CD4-positive, alpha-beta T cell (primary cell): ENCODE data around the gene TAS1R1. TPM values are rescaled to one million over a fixed set of nuclear protein-coding genes. Genes with fewer than 3 reads are reported as not detected.

Experiments
- ATAC-seq: fragments of 200-7000 bp; cut with Tn5 transposase; one replicate; pipeline ENCODE4 v1.10.0; 2022; ENCODE audit warnings: mild to moderate bottlenecking; ENCODE audit not compliant: poor library complexity
- CTCF ChIA-PET: fragments of 350-600 bp; sonication (Branson Sonifier 250); formaldehyde crosslinking; loops from one replicate; lab custom pipeline; 2021; ENCODE audit warnings: antibody characterized with exemption, inconsistent platforms; lab: Charles Lee
- POLR2A ChIA-PET: fragments of 350-600 bp; sonication (Branson Sonifier 250); formaldehyde crosslinking; loops from one replicate; lab custom pipeline; 2021; ENCODE audit warnings: antibody characterized with exemption, inconsistent platforms; lab: Charles Lee
- DNase-seq, 14 experiments: peaks; one replicate each; pipeline ENCODE4 v3.0.0-alpha.2; 2013 to 2020; ENCODE audit warnings: mixed read lengths in 2 of 14
- H3K27ac ChIP-seq, 2 donors: one replicate each; pipeline versions ENCODE4 v1.5.1 to v1.7.0; 2013; ENCODE audit warnings: low read length in 2 of 2, low read depth in 1 of 2, mild to moderate bottlenecking in 1 of 2
- H3K27me3 ChIP-seq, 2 experiments: 1 replicate in 1 of 2; 2 replicates in 1 of 2; pipeline versions ENCODE4 v1.6.1 to v1.7.0; 2013; ENCODE audit warnings: low read length in 2 of 2, control low read depth in 1 of 2, mild to moderate bottlenecking in 1 of 2, moderate library complexity in 1 of 2; ENCODE audit not compliant: insufficient read depth in 2 of 2, control insufficient read depth in 1 of 2
- H3K36me3 ChIP-seq: one replicate; pipeline ENCODE4 v1.6.1; 2013; ENCODE audit warnings: low read length, control low read depth; ENCODE audit not compliant: insufficient read depth
- H3K4me1 ChIP-seq: one replicate; pipeline ENCODE4 v1.6.1; 2013; ENCODE audit warnings: low read length, control low read depth; ENCODE audit not compliant: insufficient read depth
- H3K4me3 ChIP-seq: one replicate; pipeline ENCODE4 v1.5.1; 2013; ENCODE audit warnings: mild to moderate bottlenecking, low read length, moderate library complexity
- H3K9me3 ChIP-seq, 2 experiments: 1 replicate in 1 of 2; 2 replicates in 1 of 2; pipeline versions ENCODE4 v1.6.1 to v1.7.0; 2013; ENCODE audit warnings: low read length in 2 of 2, mild to moderate bottlenecking in 2 of 2, control low read depth in 1 of 2, moderate library complexity in 1 of 2; ENCODE audit not compliant: control insufficient read depth in 1 of 2, insufficient read depth in 1 of 2
- H3K27ac Mint-ChIP-seq: one replicate; pipeline ENCODE4 v1.8.0; 2020; ENCODE audit warnings: mixed read lengths
- H3K27me3 Mint-ChIP-seq: one replicate; pipeline ENCODE4 v1.8.0; 2021; ENCODE audit warnings: mixed read lengths
- H3K36me3 Mint-ChIP-seq: one replicate; pipeline ENCODE4 v1.8.0; 2021; ENCODE audit warnings: low read depth, mixed read lengths
- H3K4me1 Mint-ChIP-seq: one replicate; pipeline ENCODE4 v1.8.0; 2021; ENCODE audit warnings: low read depth, mixed read lengths
- H3K4me3 Mint-ChIP-seq: one replicate; pipeline ENCODE4 v1.8.0; 2020; ENCODE audit warnings: mild to moderate bottlenecking, mixed read lengths
- H3K9me3 Mint-ChIP-seq: one replicate; pipeline ENCODE4 v1.8.0; 2020; ENCODE audit warnings: mixed read lengths
- CTCF ChIP-seq: fragments of 200-600 bp; IDR thresholded peaks from one replicate; pipeline ENCODE4 v1.8.0; 2022; ENCODE audit warnings: antibody characterized with exemption, mild to moderate bottlenecking
- intact Hi-C, 2 experiments: fragments of 100-400 bp; cut with DNase I in 1 of 2; cut with micrococcal nuclease in 1 of 2; formaldehyde crosslinking; loops; one replicate each; pipeline versions ENCODE4 v1.15.1 to v1.9.0; 2023 to 2025; cut with DNase I, micrococcal nuclease
- total RNA-seq, 174 experiments: library from RNA in 2 of 174; stranded (reverse) in 2 of 174; gene quantifications; one replicate each; pipeline ENCODE4 v1.2.3 and lab custom pipeline; 2021 to 2026

The TAS1R1 gene
- total RNA-seq, 2 experiments from 2014 or later: not detected

GRCh38 chr1:6523566-6523965 lies 31.5 kb upstream of the TAS1R1 start:
- Histone ChIP-seq H3K36me3 (peaks cover 39% of the 10 kb centered on the region), H3K4me3 (no peak overlapping the region), H3K27me3 (no peaks in the 10 kb centered on the region), H3K4me1 (no peaks in the 10 kb centered on the region), H3K27ac (no peak overlapping the region), H3K9me3 (no peaks in the 10 kb centered on the region)
- no peak overlapping the region for H3K4me3 Mint-ChIP-seq
- ChIA-PET CTCF (interaction anchor here (0.8 to 1.2 kb wide), 3 partner anchors 17 to 102 kb away, joined by 3 to 4 read pairs (median 3); no protein-coding TSS in a partner anchor), POLR2A (interaction anchor here (0.6 kb wide), 1 partner anchor 159 kb away, joined by 3 read pairs; no protein-coding TSS in a partner anchor)
- peaks cover 44% of the 10 kb centered on the region for H3K36me3 Mint-ChIP-seq
- ATAC-seq (no peak), DNase-seq (peak in 2 of 14 experiments; percentile 11 to 26)
- intact Hi-C loops: no loop called here
- H3K27ac Mint-ChIP-seq: no peak overlapping the region
- H3K4me1 Mint-ChIP-seq: no peaks in the 10 kb centered on the region
- H3K27me3 Mint-ChIP-seq: no peaks in the 10 kb centered on the region
- no peaks in the 10 kb centered on the region for H3K9me3 Mint-ChIP-seq
- peak; percentile 34 for TF ChIP-seq CTCF

GRCh38 chr1:6526316-6526715 lies 28.8 kb upstream of the TAS1R1 start:
- no peaks in the 10 kb centered on the region for H3K27me3 ChIP-seq
- H3K9me3 ChIP-seq: no peaks in the 10 kb centered on the region
- H3K36me3 ChIP-seq: peaks cover 57% of the 10 kb centered on the region
- intact Hi-C loops: no loop called here
- Mint-ChIP-seq H3K27ac (no peak overlapping the region), H3K36me3 (peaks cover 63% of the 10 kb centered on the region), H3K4me1 (no peaks in the 10 kb centered on the region), H3K9me3 (no peaks in the 10 kb centered on the region), H3K4me3 (no peak overlapping the region), H3K27me3 (no peaks in the 10 kb centered on the region)
- ChIA-PET POLR2A (no interaction called here), CTCF (no interaction called here)
- TF ChIP-seq CTCF: no peak
- H3K27ac ChIP-seq: no peak overlapping the region
- ATAC-seq (no peak), DNase-seq (no peak)
- H3K4me1 ChIP-seq: no peaks in the 10 kb centered on the region
- no peak overlapping the region for H3K4me3 ChIP-seq

- H3K4me1 ChIP-seq: no peaks in the 10 kb centered on the region
- peaks cover 75% of the 10 kb centered on the region for H3K36me3 ChIP-seq
- no peaks in the 10 kb centered on the region for H3K9me3 ChIP-seq
- ATAC-seq (no peak), DNase-seq (no peak)
- ChIA-PET CTCF (interaction anchor here (1.2 kb wide), 1 partner anchor 12 kb away, joined by 3 read pairs; no protein-coding TSS in a partner anchor), POLR2A (interaction anchor here (1.5 kb wide), 1 partner anchor 26 kb away, joined by 6 read pairs; the partner anchor contains the start of gene NOL9)
- no peak overlapping the region for H3K4me3 Mint-ChIP-seq
- H3K36me3 Mint-ChIP-seq: peaks cover 84% of the 10 kb centered on the region
- no peak overlapping the region for H3K27ac ChIP-seq
- no peak overlapping the region for H3K4me3 ChIP-seq
- H3K4me1 Mint-ChIP-seq: no peaks in the 10 kb centered on the region
- no peak overlapping the region for H3K27ac Mint-ChIP-seq
- H3K9me3 Mint-ChIP-seq: no peaks in the 10 kb centered on the region
- no peak for TF ChIP-seq CTCF
- no peaks in the 10 kb centered on the region for H3K27me3 ChIP-seq
- intact Hi-C loops: no loop called here
- H3K27me3 Mint-ChIP-seq: no peaks in the 10 kb centered on the region
These were observed 26.6 kb upstream of the TAS1R1 start for GRCh38 chr1:6528492-6528891.
